ENCODE results near the gene CA5A. TPM values are rescaled to one million over a fixed set of nuclear protein-coding genes. Genes with fewer than 3 reads are reported as not detected.

The CA5A gene
- total and polyA plus RNA-seq, 2 of the 13 experiments (the other 11 are each of a cell fraction or from before 2014, with no cell fraction given), result 66.8 to 106 TPM

GRCh38 chr16:87847467-87847784 lies 88.9 kb downstream of the CA5A start (continued):
- no peak for TF ChIP-seq MED13 (CRISPR knock-in tag; IDR thresholded peaks at IDR 0.05)
- TF ChIP-seq, protein P1, sequence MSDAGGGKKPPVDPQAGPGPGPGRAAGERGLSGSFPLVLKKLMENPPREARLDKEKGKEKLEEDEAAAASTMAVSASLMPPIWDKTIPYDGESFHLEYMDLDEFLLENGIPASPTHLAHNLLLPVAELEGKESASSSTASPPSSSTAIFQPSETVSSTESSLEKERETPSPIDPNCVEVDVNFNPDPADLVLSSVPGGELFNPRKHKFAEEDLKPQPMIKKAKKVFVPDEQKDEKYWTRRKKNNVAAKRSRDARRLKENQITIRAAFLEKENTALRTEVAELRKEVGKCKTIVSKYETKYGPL (CRISPR knock-in tag; IDR thresholded peaks at IDR 0.05), result no peak
- TF ChIP-seq ZBTB42 (CRISPR knock-in tag; IDR thresholded peaks at IDR 0.05), result peak; percentile 64; the same call in 1 of the 2 replicates
- TF ChIP-seq GABPB1 (CRISPR knock-in tag; IDR thresholded peaks at IDR 0.05), result no peak
- 0 out of 2 replicates have a peak, but pooled peaks have one; percentile 7 for TF ChIP-seq YEATS2 (CRISPR knock-in tag; IDR thresholded peaks at IDR 0.05; ENCODE audit: borderline replicate concordance)
- TF ChIP-seq SIN3B (IDR thresholded peaks at IDR 0.05; ENCODE audit: low read length), result no peak
- TF ChIP-seq NFKB2 (CRISPR knock-in tag; IDR thresholded peaks at IDR 0.05; ENCODE audit: borderline replicate concordance), result 0 out of 2 replicates have a peak, but pooled peaks have one; percentile 20
- TF ChIP-seq, protein P2, sequence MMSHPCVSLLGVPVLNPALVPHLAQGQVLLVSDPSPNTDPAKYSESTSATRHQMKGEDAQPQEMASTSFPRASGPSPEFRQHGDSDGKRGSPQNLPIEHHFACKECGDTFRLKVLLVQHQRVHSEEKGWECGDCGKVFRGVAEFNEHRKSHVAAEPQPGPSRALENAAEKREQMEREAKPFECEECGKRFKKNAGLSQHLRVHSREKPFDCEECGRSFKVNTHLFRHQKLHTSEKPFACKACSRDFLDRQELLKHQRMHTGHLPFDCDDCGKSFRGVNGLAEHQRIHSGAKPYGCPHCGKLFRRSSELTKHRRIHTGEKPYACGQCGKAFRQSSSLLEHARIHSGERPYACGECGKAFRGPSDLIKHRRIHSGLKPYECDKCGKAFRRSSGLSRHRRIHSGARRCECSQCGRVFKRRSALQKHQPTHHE (CRISPR knock-in tag; IDR thresholded peaks at IDR 0.05; ENCODE audit: borderline replicate concordance), result no peak
- TF ChIP-seq HCFC1 (IDR thresholded peaks at IDR 0.05; ENCODE audit: low read depth, low read length), result no peak
- TF ChIP-seq ZNF484 (CRISPR knock-in tag; IDR thresholded peaks at IDR 0.05; ENCODE audit: borderline replicate concordance, low read depth), result no peak
- TF ChIP-seq TCF7 (IDR thresholded peaks at IDR 0.05; ENCODE audit: low read depth), result no peak
- 0 out of 2 replicates have a peak, but pooled peaks have one; percentile 36 for TF ChIP-seq NRL (CRISPR knock-in tag; IDR thresholded peaks at IDR 0.05; ENCODE audit: borderline replicate concordance)
- TF ChIP-seq, protein P3, sequence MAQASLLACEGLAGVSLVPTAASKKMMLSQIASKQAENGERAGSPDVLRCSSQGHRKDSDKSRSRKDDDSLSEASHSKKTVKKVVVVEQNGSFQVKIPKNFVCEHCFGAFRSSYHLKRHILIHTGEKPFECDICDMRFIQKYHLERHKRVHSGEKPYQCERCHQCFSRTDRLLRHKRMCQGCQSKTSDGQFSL (CRISPR knock-in tag; IDR thresholded peaks at IDR 0.05), result 0 out of 2 replicates have a peak, but pooled peaks have one; percentile 39
- peak; percentile 35 for TF ChIP-seq PRPF4 (IDR thresholded peaks at IDR 0.05; ENCODE audit: low read depth, low read length, poor library complexity, severe bottlenecking)
- peak; percentile 69; the same call in 1 of the 2 replicates for TF ChIP-seq SAFB2 (CRISPR knock-in tag; IDR thresholded peaks at IDR 0.05; ENCODE audit: borderline replicate concordance, low read depth)
- 0 out of 2 replicates have a peak, but pooled peaks have one; percentile 32 for TF ChIP-seq BORCS8-MEF2B (CRISPR knock-in tag; IDR thresholded peaks at IDR 0.05)
- peak; percentile 41; the same call in 1 of the 2 replicates for TF ChIP-seq ZNF747 (CRISPR knock-in tag; IDR thresholded peaks at IDR 0.05; ENCODE audit: borderline replicate concordance)
- TF ChIP-seq RFXANK (CRISPR knock-in tag; IDR thresholded peaks at IDR 0.05), result no peak
- no peak for TF ChIP-seq GLI4 (CRISPR knock-in tag; IDR thresholded peaks at IDR 0.05; ENCODE audit: borderline replicate concordance)
- TF ChIP-seq, protein P4, sequence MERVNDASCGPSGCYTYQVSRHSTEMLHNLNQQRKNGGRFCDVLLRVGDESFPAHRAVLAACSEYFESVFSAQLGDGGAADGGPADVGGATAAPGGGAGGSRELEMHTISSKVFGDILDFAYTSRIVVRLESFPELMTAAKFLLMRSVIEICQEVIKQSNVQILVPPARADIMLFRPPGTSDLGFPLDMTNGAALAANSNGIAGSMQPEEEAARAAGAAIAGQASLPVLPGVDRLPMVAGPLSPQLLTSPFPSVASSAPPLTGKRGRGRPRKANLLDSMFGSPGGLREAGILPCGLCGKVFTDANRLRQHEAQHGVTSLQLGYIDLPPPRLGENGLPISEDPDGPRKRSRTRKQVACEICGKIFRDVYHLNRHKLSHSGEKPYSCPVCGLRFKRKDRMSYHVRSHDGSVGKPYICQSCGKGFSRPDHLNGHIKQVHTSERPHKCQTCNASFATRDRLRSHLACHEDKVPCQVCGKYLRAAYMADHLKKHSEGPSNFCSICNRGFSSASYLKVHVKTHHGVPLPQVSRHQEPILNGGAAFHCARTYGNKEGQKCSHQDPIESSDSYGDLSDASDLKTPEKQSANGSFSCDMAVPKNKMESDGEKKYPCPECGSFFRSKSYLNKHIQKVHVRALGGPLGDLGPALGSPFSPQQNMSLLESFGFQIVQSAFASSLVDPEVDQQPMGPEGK (CRISPR knock-in tag; IDR thresholded peaks at IDR 0.05), result no peak; the same call in 1 of the 2 replicates
- no peak for TF ChIP-seq E2F1 (CRISPR knock-in tag; IDR thresholded peaks at IDR 0.05)
- TF ChIP-seq ZNF780A (CRISPR knock-in tag; IDR thresholded peaks at IDR 0.05), result no peak
- TF ChIP-seq MAFG (CRISPR knock-in tag; IDR thresholded peaks at IDR 0.05), result no peak
- TF ChIP-seq TCF12 (IDR thresholded peaks at IDR 0.05), result no peak
- no peak for TF ChIP-seq TCF12 (CRISPR knock-in tag; IDR thresholded peaks at IDR 0.05)
- TF ChIP-seq RXRA (CRISPR knock-in tag; IDR thresholded peaks at IDR 0.05), result 0 out of 2 replicates have a peak, but pooled peaks have one; percentile 14
- TF ChIP-seq AKAP8 (CRISPR knock-in tag; IDR thresholded peaks at IDR 0.05), result peak; percentile 76
- no peak for TF ChIP-seq MED1 (CRISPR knock-in tag; IDR thresholded peaks at IDR 0.05)
